Caco-2 (cell line): ENCODE measurements around the gene MAU2. TPM values are rescaled to one million over a fixed set of nuclear protein-coding genes. Genes with fewer than 3 reads are reported as not detected.

Source experiments
- BruUV-seq: library from RNA; stranded (reverse); fragments of 400-500 nt; replicated peaks from 2 replicates; lab custom pipeline; 2021; lab: Mats Ljungman, UMichigan
- CTCF ChIA-PET: fragments of 300-600 bp; sonication (Branson Sonifier 250); formaldehyde crosslinking; loops from one replicate; lab custom pipeline; 2022; ENCODE audit warnings: antibody characterized with exemption; lab: Charles Lee
- POLR2A ChIA-PET: fragments of 300-600 bp; sonication (Branson Sonifier 250); formaldehyde crosslinking; loops from one replicate; lab custom pipeline; 2022; ENCODE audit warnings: antibody characterized with exemption; lab: Charles Lee
- DNase-seq, 2 experiments: peaks; one replicate each; pipeline versions ENCODE4 v3.0.0 to v3.0.0-alpha.2; 2020 to 2022
- H3K27me3 ChIP-seq: replicated peaks from 2 replicates; pipeline ENCODE4 v1.6.0; 2011; ENCODE audit warnings: low read length; ENCODE audit not compliant: control insufficient read depth, insufficient read depth
- H3K36me3 ChIP-seq: 2 replicates; pipeline ENCODE4 v1.5.1; 2011; ENCODE audit warnings: low read length; ENCODE audit not compliant: control insufficient read depth, insufficient read depth
- H3K4me1 ChIP-seq: fragments of 250-450 bp; sonication (Bioruptor Pico); 2 replicates; pipeline ENCODE4 v1.5.1; 2020; ENCODE audit warnings: mild to moderate bottlenecking
- H3K4me3 ChIP-seq: 2 replicates; pipeline ENCODE4 v1.5.1; 2011; ENCODE audit warnings: low read depth, mild to moderate bottlenecking, control low read depth, low read length
- H3K9me3 ChIP-seq: fragments of 250-450 bp; sonication (Bioruptor Pico); 2 replicates; pipeline ENCODE4 v1.5.1; 2020; ENCODE audit warnings: mild to moderate bottlenecking, moderate library complexity
- H3K27ac Mint-ChIP-seq: one replicate; pipeline ENCODE4 v1.8.0; 2022; ENCODE audit warnings: mixed read lengths; ENCODE audit not compliant: unreplicated experiment
- H3K27me3 Mint-ChIP-seq: one replicate; pipeline ENCODE4 v1.8.0; 2022; ENCODE audit warnings: mixed read lengths; ENCODE audit not compliant: insufficient read depth, unreplicated experiment
- H3K36me3 Mint-ChIP-seq: one replicate; pipeline ENCODE4 v1.8.0; 2022; ENCODE audit warnings: mild to moderate bottlenecking, mixed read lengths; ENCODE audit not compliant: insufficient read depth, unreplicated experiment
- H3K4me1 Mint-ChIP-seq: one replicate; pipeline ENCODE4 v1.8.0; 2022; ENCODE audit warnings: low read depth, mixed read lengths; ENCODE audit not compliant: unreplicated experiment
- H3K4me3 Mint-ChIP-seq: one replicate; pipeline ENCODE4 v1.8.0; 2022; ENCODE audit warnings: mild to moderate bottlenecking, moderate library complexity, mixed read lengths; ENCODE audit not compliant: unreplicated experiment
- H3K9me3 Mint-ChIP-seq: one replicate; pipeline ENCODE4 v1.8.0; 2022; ENCODE audit warnings: mixed read lengths; ENCODE audit not compliant: unreplicated experiment
- intact Hi-C: fragments of 100-400 bp; cut with micrococcal nuclease; formaldehyde crosslinking; loops from one replicate; pipeline ENCODE4 v1.10.0; 2022; ENCODE audit not compliant: unreplicated experiment
- total RNA-seq: library from RNA; stranded (reverse); gene quantifications from 2 replicates; pipeline ENCODE4 v1.2.3, GENCODE V29; 2022
- TF ChIP-seq, protein P1 (sequence below), 2 experiments: fragments of 200-600 bp in 1 of 2; IDR thresholded peaks; 1 replicate in 1 of 2; 2 replicates in 1 of 2; pipeline versions ENCODE4 v1.5.1 to v1.8.0; 2011 to 2022; ENCODE audit warnings: antibody characterized with exemption in 1 of 2, control low read depth in 1 of 2, inconsistent platforms in 1 of 2, low read depth in 1 of 2, low read length in 1 of 2, mild to moderate bottlenecking in 1 of 2, moderate library complexity in 1 of 2; ENCODE audit not compliant: insufficient read depth in 1 of 2, severe bottlenecking in 1 of 2, unreplicated experiment in 1 of 2

Gene MAU2
- total RNA-seq, 1 experiment from 2014 or later, result 51.3 TPM

DNA sequence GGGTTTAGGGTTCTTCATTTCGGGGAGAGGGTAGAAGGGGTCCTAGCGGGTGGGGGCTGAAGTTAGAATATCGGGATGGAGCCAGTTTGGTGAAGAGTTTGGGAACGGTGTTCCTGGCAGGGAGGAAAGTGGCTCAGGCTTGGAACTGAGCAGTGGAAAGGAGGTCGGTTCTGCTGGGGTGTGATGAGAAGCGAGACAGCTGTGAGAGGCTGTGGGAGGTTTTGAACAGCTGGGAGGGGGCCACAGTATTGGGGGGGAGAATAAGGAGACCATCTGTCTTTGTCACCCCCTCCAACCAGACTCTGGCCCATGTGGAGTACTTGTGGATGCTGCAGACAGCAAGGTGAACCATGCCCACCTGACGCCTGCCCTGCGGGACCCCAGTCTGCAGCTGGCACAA lies 46.5 kb upstream of the MAU2 start:
- DNase-seq, result no peak
- CTCF ChIA-PET, result no interaction called here
- H3K27me3 Mint-ChIP-seq, result no peaks in the 10 kb centered on the region
- POLR2A ChIA-PET, result no interaction called here
- Histone ChIP-seq H3K36me3 (no peaks in the 10 kb centered on the region), H3K27me3 (no peaks in the 10 kb centered on the region), H3K9me3 (no peaks in the 10 kb centered on the region), H3K4me1 (no peaks in the 10 kb centered on the region; the same call in 1 of the 2 replicates), H3K4me3 (no peak overlapping the region)
- no peaks in the 10 kb centered on the region for H3K4me1 Mint-ChIP-seq
- intact Hi-C loops, result no loop called here
- peaks cover 13% of the 10 kb centered on the region for H3K36me3 Mint-ChIP-seq
- H3K27ac Mint-ChIP-seq, result no peak overlapping the region
- no peak overlapping the region for H3K4me3 Mint-ChIP-seq
- TF ChIP-seq, protein P1, sequence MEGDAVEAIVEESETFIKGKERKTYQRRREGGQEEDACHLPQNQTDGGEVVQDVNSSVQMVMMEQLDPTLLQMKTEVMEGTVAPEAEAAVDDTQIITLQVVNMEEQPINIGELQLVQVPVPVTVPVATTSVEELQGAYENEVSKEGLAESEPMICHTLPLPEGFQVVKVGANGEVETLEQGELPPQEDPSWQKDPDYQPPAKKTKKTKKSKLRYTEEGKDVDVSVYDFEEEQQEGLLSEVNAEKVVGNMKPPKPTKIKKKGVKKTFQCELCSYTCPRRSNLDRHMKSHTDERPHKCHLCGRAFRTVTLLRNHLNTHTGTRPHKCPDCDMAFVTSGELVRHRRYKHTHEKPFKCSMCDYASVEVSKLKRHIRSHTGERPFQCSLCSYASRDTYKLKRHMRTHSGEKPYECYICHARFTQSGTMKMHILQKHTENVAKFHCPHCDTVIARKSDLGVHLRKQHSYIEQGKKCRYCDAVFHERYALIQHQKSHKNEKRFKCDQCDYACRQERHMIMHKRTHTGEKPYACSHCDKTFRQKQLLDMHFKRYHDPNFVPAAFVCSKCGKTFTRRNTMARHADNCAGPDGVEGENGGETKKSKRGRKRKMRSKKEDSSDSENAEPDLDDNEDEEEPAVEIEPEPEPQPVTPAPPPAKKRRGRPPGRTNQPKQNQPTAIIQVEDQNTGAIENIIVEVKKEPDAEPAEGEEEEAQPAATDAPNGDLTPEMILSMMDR (IDR thresholded peaks at IDR 0.05; ENCODE audit: insufficient read depth in 1 of 2, low read depth in 1 of 2, low read length in 1 of 2, severe bottlenecking in 1 of 2, unreplicated experiment in 1 of 2), result no peak
- BruUV-seq, result no TSS peak
- no peaks in the 10 kb centered on the region for H3K9me3 Mint-ChIP-seq

DNA sequence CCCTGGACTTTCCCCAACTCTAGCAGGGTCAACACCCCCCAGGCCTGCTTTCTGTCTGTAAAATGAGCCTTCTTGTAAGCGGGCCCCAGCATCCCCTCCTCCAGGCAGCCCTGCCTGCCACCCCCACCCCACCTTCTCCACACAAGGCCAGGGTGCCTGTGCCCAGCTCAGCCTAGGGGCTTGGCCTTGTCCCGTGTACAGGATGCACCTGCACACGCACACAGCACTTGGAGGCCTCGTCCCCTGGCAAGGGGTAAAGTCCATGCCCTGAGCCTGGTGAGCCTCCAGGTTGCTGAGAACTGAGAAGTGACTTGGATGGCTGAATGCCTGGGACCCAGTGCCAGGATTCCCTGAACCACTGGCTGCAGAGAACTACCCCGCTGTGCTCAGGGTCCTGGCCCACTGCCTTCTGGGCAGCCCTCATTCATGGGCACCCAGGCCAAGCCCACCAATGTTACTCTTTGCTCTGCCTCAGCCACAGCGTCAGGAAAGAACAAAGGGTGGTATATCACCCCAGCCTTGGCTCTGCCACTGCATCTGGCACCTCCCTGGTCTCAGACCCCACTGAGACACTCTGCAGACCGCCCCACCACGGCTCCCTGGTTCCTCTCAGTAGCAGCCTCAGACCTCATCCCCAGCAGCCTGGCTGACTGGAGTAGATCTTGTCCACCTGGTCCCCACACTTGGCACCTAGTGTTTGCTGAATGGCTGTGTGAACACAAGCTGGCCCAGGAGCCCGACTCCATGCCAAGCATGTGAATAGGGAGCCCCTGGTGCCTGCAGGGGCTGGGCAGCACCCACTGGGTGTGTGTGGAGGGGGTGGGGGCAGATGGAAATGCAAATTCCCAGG lies 45.7 kb upstream of the MAU2 start:
- no peaks in the 10 kb centered on the region for H3K4me1 Mint-ChIP-seq
- intact Hi-C loops, result no loop called here
- BruUV-seq, result no TSS peak
- H3K27me3 ChIP-seq, result no peaks in the 10 kb centered on the region
- H3K27me3 Mint-ChIP-seq, result no peaks in the 10 kb centered on the region
- H3K9me3 ChIP-seq, result no peaks in the 10 kb centered on the region
- no peaks in the 10 kb centered on the region; the same call in 1 of the 2 replicates for H3K36me3 ChIP-seq
- no peak for DNase-seq
- H3K36me3 Mint-ChIP-seq, result peaks cover 13% of the 10 kb centered on the region
- no peak overlapping the region for H3K4me3 Mint-ChIP-seq
- CTCF ChIA-PET, result no interaction called here
- TF ChIP-seq, protein P1 (IDR thresholded peaks at IDR 0.05; ENCODE audit: insufficient read depth in 1 of 2, low read depth in 1 of 2, low read length in 1 of 2, severe bottlenecking in 1 of 2, unreplicated experiment in 1 of 2), result no peak
- H3K27ac Mint-ChIP-seq, result no peak overlapping the region
- H3K9me3 Mint-ChIP-seq, result no peaks in the 10 kb centered on the region
- no peaks in the 10 kb centered on the region; the same call in 1 of the 2 replicates for H3K4me1 ChIP-seq
- POLR2A ChIA-PET, result no interaction called here
- H3K4me3 ChIP-seq, result no peak overlapping the region

DNA sequence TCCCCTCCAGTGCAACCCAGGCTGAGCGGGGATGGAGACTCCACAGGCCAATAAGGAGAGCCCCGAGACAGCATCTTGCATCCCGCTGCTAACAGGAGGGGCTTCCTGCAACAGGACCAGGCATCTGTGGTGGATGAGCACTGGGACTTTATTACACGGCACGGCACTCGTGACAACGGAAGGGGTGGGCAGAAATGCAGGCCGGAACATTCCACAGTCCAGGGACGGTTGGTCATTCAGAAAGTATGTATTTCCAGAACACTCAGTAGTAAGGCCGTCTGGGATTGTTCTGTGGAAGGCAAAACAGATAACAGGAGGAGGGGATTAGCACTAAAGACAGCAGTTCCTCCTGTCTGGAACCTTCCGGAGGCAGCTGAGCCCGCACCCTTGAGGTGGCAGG lies 44.2 kb upstream of the MAU2 start:
- TF ChIP-seq, protein P1 (IDR thresholded peaks at IDR 0.05; ENCODE audit: insufficient read depth in 1 of 2, low read depth in 1 of 2, low read length in 1 of 2, severe bottlenecking in 1 of 2, unreplicated experiment in 1 of 2), result no peak
- H3K36me3 Mint-ChIP-seq, result peaks cover 14% of the 10 kb centered on the region
- Histone ChIP-seq H3K27me3 (no peaks in the 10 kb centered on the region), H3K9me3 (no peaks in the 10 kb centered on the region), H3K4me1 (no peaks in the 10 kb centered on the region; the same call in 1 of the 2 replicates), H3K36me3 (no peaks in the 10 kb centered on the region; the same call in 1 of the 2 replicates), H3K4me3 (no peak overlapping the region)
- H3K27me3 Mint-ChIP-seq, result no peaks in the 10 kb centered on the region
- intact Hi-C loops, result no loop called here
- H3K4me1 Mint-ChIP-seq, result no peaks in the 10 kb centered on the region
- no peaks in the 10 kb centered on the region for H3K9me3 Mint-ChIP-seq
- no TSS peak for BruUV-seq
- CTCF ChIA-PET, result interaction anchor here (0.6 kb wide), 1 partner anchor 27 kb away, joined by 3 read pairs; no protein-coding TSS in a partner anchor
- DNase-seq, result no peak
- no peak overlapping the region for H3K27ac Mint-ChIP-seq
- POLR2A ChIA-PET, result no interaction called here
- H3K4me3 Mint-ChIP-seq, result no peak overlapping the region
